HG03342 (cell line): ENCODE results near the gene GPR146.
A peak's percentile ranks its signal among the peaks of the same experiment; 100 is the strongest.

Source experiments
- ATAC-seq: cut with Tn5 transposase; IDR thresholded peaks from one replicate; pipeline ENCODE4 v1.9.1; 2021; ENCODE audit warnings: mild to moderate bottlenecking, moderate library complexity; ENCODE audit not compliant: unreplicated experiment

GPR146 gene

DNA sequence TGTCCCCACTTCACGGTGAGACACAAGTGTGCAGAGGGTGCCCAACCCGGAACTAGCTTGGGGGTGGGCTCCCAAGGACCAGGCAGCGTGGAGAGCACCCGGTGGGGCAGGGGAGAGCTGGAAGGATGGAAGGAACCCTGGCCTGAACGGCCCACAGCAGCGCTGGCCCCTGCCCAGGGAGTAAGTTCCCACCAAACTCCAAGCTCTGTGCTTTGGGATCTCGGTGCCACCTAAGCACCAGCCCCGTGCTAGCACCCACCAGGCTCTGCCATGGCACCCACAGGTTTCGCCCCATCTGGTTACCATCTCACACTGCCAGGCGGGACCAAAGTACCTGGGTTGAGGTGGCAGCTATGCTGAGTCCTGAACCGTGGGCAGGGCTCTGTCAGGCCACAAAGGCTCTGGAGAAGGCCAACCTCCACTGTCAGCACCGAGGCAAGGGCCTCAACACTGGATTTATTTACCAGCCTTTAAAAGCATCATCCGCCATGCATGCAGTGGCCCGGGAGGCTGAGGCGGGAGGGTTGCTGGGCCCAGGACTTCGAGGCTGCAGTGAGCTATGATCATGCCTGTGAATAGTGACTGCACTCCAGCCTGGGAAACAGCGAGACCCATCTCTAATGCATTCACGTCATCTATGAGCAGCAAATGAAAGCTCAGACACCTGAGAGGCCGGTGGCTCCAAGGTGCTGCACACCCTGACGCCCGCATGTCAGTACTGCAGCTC is 59.6 kb downstream of the GPR146 start:
- no peak for ATAC-seq

DNA sequence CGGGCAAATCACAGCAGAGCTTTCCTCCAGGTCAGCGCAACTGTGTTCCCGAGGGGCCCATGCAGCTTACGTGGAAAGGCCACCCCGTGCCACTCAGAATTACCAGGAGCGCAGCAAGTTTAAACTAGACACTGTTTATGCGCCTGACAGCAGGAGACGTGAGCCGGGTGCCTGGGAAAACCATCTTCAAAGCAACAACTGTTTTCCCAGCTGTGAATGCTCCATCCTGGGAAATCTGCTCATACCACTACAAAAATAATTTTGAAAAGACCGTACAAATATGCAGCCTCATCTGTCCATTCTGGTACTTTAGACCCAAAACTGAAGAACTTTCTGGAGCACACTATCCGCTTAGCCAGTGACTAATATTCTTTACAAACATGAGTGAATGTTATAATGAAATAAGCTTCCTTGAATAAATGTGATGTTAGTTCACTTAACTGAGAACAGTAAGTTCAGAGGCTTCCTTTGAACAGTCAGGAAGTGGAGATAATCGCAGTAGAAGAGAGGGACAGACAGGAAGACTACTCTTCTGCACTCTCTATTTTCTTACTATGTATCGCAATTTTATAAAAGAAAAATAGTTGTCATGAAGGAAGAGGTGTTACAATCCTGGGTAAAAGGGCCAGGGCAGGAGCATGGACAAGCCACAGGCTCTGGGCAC is 60.3 kb downstream of the GPR146 start:
- ATAC-seq = no peak

DNA sequence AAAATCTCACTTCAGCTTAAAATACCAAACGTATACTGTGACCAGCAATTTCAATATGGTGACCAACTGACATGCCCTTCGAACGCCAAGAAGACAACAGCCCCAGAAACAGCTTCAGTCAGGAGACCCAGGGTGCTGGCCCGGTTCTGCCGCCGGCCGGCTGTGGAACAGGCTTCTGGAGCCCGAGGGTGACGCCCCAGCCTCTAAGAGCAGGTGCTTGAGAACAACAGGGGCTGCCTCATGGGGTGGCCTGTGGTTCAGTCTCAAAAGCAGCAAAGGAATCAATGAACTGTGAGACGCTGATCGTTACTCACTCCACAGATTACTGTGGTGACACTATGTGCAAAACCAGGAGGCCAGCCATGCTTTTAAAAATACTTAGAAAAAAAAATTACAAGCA is 60.8 kb downstream of the GPR146 start:
- peak; percentile 63 for ATAC-seq

DNA sequence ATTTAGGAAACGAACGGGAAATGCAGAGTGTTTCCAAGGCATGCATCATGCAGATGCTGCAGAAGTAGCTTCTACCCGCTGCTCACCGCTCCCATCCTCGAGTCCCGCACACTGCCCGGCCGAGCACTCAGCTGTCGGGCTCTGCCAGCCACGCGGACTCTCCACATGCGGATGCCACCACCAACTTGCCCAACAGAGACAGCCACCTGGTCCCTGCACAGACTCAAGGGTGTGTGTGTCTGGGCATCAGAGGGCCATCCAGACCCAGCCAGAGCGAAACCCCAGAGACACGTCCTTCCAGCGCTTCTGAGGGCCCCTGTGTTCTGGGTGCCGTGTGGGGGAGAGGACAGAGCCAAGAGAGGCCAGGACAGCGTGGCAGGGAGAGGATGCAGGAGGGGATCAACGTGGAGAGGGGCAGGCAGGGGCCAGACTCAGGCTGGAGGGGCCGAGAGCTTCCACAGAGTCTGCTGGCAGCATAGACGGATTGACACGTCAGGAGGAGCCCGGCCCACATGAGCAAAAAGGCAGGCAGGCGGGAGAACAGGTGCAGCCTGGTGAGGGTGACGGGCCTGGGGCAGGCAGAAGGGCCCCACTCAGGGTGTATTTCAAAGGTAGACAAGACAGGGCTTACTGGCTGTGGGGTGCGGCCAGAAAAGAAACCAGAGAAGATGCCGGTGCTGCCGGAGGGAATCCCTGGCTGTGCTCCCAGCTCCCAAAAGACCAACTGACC is 61.9 kb downstream of the GPR146 start:
- no peak for ATAC-seq

DNA sequence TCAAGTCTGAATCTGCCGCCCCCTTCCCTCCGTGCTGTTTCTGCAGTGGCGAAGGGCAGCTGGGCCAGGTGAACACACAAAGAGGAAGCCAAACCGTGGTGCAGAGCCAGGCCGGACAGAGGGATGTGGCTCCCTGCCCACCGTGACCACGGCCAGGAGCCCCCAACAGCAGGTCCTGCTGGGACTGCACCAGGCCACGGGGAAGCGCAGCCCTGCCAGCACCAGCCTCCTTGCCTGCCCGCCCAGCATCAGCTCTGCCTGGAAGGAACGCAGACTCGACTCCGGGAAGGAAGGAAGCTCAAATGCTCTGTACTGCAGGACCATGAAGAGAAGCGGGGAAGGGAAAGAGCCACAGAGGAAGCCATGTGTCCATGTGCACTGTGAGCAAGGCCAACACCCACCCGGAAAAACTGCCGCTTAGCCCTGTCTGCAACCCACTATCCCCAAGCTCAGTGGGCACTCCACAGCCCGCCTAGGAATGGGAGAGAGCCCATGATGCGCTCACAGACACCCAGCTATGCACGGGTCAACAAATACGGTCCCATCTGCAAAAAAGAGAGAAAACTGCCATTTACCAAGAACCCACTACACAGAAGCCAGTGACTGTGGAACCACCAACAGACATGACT is 62.6 kb downstream of the GPR146 start:
- no peak for ATAC-seq

DNA sequence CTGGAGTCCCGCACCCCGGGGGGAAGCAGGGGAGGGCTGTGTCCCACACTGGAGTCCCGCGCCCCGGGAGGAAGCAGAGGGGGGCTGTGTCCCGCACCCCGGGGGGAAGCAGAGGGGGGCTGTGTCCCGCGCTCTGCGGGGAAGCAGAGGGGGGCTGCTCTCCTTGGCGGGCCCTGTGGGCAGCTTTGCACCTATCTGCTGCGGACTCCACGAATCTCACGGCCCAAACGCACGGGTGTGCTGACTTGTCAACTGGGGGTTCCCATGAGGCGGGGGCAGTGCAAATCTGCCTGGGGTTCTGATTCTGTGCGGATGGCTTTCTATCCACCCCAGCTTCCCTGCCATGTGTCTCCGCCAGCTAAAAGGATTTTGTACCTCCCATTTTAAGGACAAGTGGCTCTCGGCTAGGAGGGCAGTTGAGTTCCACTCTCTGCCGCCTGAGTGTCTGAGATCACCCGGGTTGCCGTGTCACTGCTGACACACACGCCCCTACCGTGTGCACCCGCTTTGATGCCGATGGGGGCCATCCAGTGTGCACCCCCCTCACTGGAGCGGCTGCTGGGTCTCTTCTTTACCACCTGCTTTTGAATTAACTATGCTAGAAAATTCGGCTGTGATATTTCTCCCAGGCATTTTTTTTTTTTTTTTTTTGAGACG is 64.0 kb downstream of the GPR146 start:
- no peak for ATAC-seq
